ENCODE data around the gene SEC11A. TPM values are rescaled to one million over a fixed set of nuclear protein-coding genes. Genes with fewer than 3 reads are reported as not detected.

Gene SEC11A
- total RNA-seq, 1 experiment from 2014 or later, result 140 TPM

- Histone ChIP-seq H3K9ac (ENCODE audit: low read length) (no peak overlapping the region), H3K4me1 (ENCODE audit: insufficient read depth, low read length) (peaks cover 13% of the 10 kb centered on the region; the same call in 1 of the 2 replicates), H3K27ac (ENCODE audit: low read length) (no peak overlapping the region), H3F3A (ENCODE audit: low read length, unreplicated experiment) (no peaks in the 10 kb centered on the region), H3K4me2 (ENCODE audit: low read length) (no peak overlapping the region), H3K4me3 (ENCODE audit: low read length) (no peak overlapping the region), H2AFZ (ENCODE audit: low read length) (no peak overlapping the region), H4K20me1 (ENCODE audit: low read length) (no peaks in the 10 kb centered on the region), H3K9me3 (ENCODE audit: low read length) (no peaks in the 10 kb centered on the region), H3K9me2 (replicated peaks; ENCODE audit: low read length) (no peaks in the 10 kb centered on the region), H3K27me3 (ENCODE audit: low read length) (no peaks in the 10 kb centered on the region), H3K79me2 (ENCODE audit: low read length) (no peaks in the 10 kb centered on the region), H3K36me3 (ENCODE audit: low read depth, low read length) (no peaks in the 10 kb centered on the region)
- no peak for TF ChIP-seq EZH2phosphoT487 (IDR thresholded peaks at IDR 0.05; ENCODE audit: borderline replicate concordance, low read length)
- no peak for DNase-seq
- intact Hi-C loops (cut with micrococcal nuclease), result no loop called here
- 0 out of 2 replicates have a peak, but pooled peaks have one; percentile 5 for ATAC-seq
- ChIA-PET POLR2A (ENCODE audit: unreplicated experiment) (no interaction called here), CTCF (no interaction called here)
- BruUV-seq (replicated peaks), result no TSS peak
Observed at GRCh38 chr15:84659904-84660781, 55.8 kb downstream of the SEC11A start.

GRCh38 chr15:84658788-84659411 is 57.0 kb downstream of the SEC11A start:
- Histone ChIP-seq H2AFZ (ENCODE audit: low read length) (peak overlapping the region; percentile 88), H3K9me2 (replicated peaks; ENCODE audit: low read length) (no peaks in the 10 kb centered on the region), H3K4me2 (ENCODE audit: low read length) (peak overlapping the region; percentile 82), H3K4me1 (ENCODE audit: insufficient read depth, low read length) (peaks cover 17% of the 10 kb centered on the region; the same call in 1 of the 2 replicates), H3F3A (ENCODE audit: low read length, unreplicated experiment) (no peaks in the 10 kb centered on the region), H3K27me3 (ENCODE audit: low read length) (no peaks in the 10 kb centered on the region), H3K27ac (ENCODE audit: low read length) (peak overlapping the region; percentile 44; the same call in 1 of the 2 replicates), H3K36me3 (ENCODE audit: low read depth, low read length) (no peaks in the 10 kb centered on the region), H3K4me3 (ENCODE audit: low read length) (peak overlapping the region; percentile 69), H3K9me3 (ENCODE audit: low read length) (no peaks in the 10 kb centered on the region), H3K79me2 (ENCODE audit: low read length) (peaks cover 2% of the 10 kb centered on the region), H3K9ac (ENCODE audit: low read length) (peak overlapping the region; percentile 75), H4K20me1 (ENCODE audit: low read length) (no peaks in the 10 kb centered on the region)
- BruUV-seq (replicated peaks), result no TSS peak
- CTCF ChIA-PET, result interaction anchor here (0.7 to 1.2 kb wide), 2 partner anchors 10 to 24 kb away, joined by 6 to 10 read pairs; no protein-coding TSS in a partner anchor
- intact Hi-C loops (cut with micrococcal nuclease), result loop anchor here (1.0 kb wide), 1 partner anchor 269 kb away; no protein-coding TSS in a partner anchor
- POLR2A ChIA-PET (ENCODE audit: unreplicated experiment), result no interaction called here
- DNase-seq (no peak), ATAC-seq (no peak)
- TF ChIP-seq CTCF (conservative IDR thresholded peaks at IDR 0.05; ENCODE audit: low read depth, low read length), result no peak
- TF ChIP-seq EZH2phosphoT487 (IDR thresholded peaks at IDR 0.05; ENCODE audit: borderline replicate concordance, low read length), result no peak
- no peak for TF ChIP-seq EZH2 (IDR thresholded peaks at IDR 0.05; ENCODE audit: low read length, unreplicated experiment)

- Histone ChIP-seq H3K4me1 (ENCODE audit: insufficient read depth, low read length) (peaks cover 21% of the 10 kb centered on the region), H3K9ac (ENCODE audit: low read length) (peak within 1 kb of the TSS; percentile 75), H3K36me3 (ENCODE audit: low read depth, low read length) (no peaks in the 10 kb centered on the region), H3K4me2 (ENCODE audit: low read length) (peak within 1 kb of the TSS; percentile 82), H2AFZ (ENCODE audit: low read length) (peak within 1 kb of the TSS; percentile 88), H3K27me3 (ENCODE audit: low read length) (no peaks in the 10 kb centered on the region), H3K9me2 (replicated peaks; ENCODE audit: low read length) (no peaks in the 10 kb centered on the region), H3F3A (ENCODE audit: low read length, unreplicated experiment) (no peaks in the 10 kb centered on the region), H4K20me1 (ENCODE audit: low read length) (no peaks in the 10 kb centered on the region), H3K79me2 (ENCODE audit: low read length) (peaks cover 8% of the 10 kb centered on the region), H3K4me3 (ENCODE audit: low read length) (peak within 1 kb of the TSS; percentile 69), H3K9me3 (ENCODE audit: low read length) (no peaks in the 10 kb centered on the region), H3K27ac (ENCODE audit: low read length) (peak within 1 kb of the TSS; percentile 44)
- intact Hi-C loops (cut with micrococcal nuclease), result loop anchor here (1.0 kb wide), 1 partner anchor 270 kb away; no protein-coding TSS in a partner anchor
- TF ChIP-seq EZH2phosphoT487 (IDR thresholded peaks at IDR 0.05; ENCODE audit: borderline replicate concordance, low read length), result no peak
- TF ChIP-seq CTCF (conservative IDR thresholded peaks at IDR 0.05; ENCODE audit: low read depth, low read length), result peak; percentile 51; the same call in 1 of the 2 replicates
- no TSS peak for BruUV-seq (replicated peaks)
- DNase-seq, result peak; percentile 73
- POLR2A ChIA-PET (ENCODE audit: unreplicated experiment), result no interaction called here
- CTCF ChIA-PET, result interaction anchor here (0.6 to 1.2 kb wide), 4 partner anchors 11 to 270 kb away, joined by 6 to 10 read pairs (median 9); no protein-coding TSS in a partner anchor
- peak; percentile 53 for ATAC-seq
Observed at GRCh38 chr15:84658080-84658787, 57.7 kb downstream of the SEC11A start, which contains the start of gene NMB. Gene NMB (minus strand): TSS chr15:84658199. CDS start chr15:84658152, 47 bp downstream.

All from PC-3 (cell line).